ENCODE measurements around the gene NAV2. TPM values are rescaled to one million over a fixed set of nuclear protein-coding genes. Genes with fewer than 3 reads are reported as not detected.
A peak's percentile ranks its signal among the peaks of the same experiment; 100 is the strongest.

The NAV2 gene
- total RNA-seq, 1 donor from 2014 or later, result not detected

- Mint-ChIP-seq H3K9me3 (no peaks in the 10 kb centered on the region), H3K4me3 (peak overlapping the region; percentile 35), H3K4me1 (peaks cover 21% of the 10 kb centered on the region), H3K27ac (no peak overlapping the region), H3K36me3 (ENCODE audit: low read depth) (peaks cover 2% of the 10 kb centered on the region), H3K27me3 (peaks cover 62% of the 10 kb centered on the region)
- intact Hi-C loops (cut with micrococcal nuclease), result no loop called here
- no peak for DNase-seq
Observed at GRCh38 chr11:19715373-19715772, 2.7 kb downstream of the NAV2 start.

DNA sequence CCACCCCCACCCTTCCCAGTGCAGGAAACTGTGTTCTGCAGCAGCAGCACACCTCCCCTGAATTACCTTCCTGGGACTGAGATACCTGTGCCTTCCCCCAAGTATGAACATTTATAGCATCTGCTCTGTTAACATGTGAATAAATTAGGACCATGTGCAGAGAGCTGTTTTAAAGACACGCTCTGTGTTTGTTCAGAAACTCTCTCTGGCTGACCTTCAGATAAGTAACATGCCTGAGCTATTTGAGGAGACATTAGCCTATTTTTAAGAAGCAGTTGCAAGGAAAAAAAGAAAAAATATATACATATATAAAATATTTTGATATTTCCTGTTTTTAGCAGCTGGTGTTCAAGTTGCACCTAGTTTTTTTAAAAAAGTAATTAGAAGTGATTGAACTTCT is 5.4 kb downstream of the NAV2 start:
- Mint-ChIP-seq H3K9me3 (no peaks in the 10 kb centered on the region), H3K27ac (no peak overlapping the region), H3K36me3 (ENCODE audit: low read depth) (peaks cover 2% of the 10 kb centered on the region), H3K4me3 (no peak overlapping the region), H3K4me1 (peaks cover 16% of the 10 kb centered on the region), H3K27me3 (peaks cover 57% of the 10 kb centered on the region)
- intact Hi-C loops (cut with micrococcal nuclease), result no loop called here
- DNase-seq, result no peak

DNA sequence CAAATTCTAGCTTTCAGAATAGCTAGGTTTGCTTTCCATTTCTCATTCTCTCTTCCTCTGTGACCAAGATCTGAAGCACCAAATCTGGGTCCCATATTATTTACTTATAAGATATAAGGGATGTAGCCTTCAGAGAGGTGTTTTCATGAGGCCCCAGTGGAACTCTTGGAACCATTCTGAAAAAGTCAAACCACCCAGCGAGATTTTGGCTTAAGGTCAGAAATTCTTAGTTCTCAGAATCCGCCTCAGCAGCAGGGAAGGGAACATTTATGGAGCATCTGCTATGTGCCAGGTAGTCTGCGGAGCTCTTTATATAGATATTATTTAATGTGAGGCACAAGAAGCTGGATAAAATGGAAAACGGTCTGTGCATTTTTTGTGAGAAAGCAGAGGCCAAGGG is 6.3 kb downstream of the NAV2 start:
- peaks cover 20% of the 10 kb centered on the region for H3K4me1 Mint-ChIP-seq
- H3K27me3 Mint-ChIP-seq, result peaks cover 51% of the 10 kb centered on the region
- H3K4me3 Mint-ChIP-seq, result no peak overlapping the region
- intact Hi-C loops (cut with micrococcal nuclease), result no loop called here
- H3K9me3 Mint-ChIP-seq, result no peaks in the 10 kb centered on the region
- peaks cover 2% of the 10 kb centered on the region for H3K36me3 Mint-ChIP-seq (ENCODE audit: low read depth)
- no peak overlapping the region for H3K27ac Mint-ChIP-seq
- DNase-seq, result no peak

DNA sequence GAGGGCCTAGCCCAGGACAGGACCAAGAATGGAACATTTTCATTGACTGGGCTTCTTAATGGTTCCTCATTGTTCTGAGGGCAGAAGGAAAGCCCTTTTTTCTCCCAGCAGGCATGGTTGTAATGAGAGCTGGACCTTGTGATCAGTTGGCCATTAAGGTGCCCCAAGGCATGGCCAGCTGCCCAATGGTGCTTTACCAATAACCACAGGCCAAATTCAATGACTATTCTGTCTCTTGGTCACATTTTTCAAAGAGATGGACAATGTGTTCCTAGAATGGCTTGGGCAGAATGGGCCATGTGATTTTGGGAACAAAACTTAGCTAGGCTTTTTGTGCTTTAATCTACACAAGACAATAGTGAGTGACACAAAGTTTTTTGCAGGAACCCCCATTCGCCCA is 7.3 kb downstream of the NAV2 start:
- H3K36me3 Mint-ChIP-seq (ENCODE audit: low read depth), result no peaks in the 10 kb centered on the region
- peaks cover 20% of the 10 kb centered on the region for H3K4me1 Mint-ChIP-seq
- H3K27me3 Mint-ChIP-seq, result peaks cover 41% of the 10 kb centered on the region
- DNase-seq, result no peak
- no peak overlapping the region for H3K4me3 Mint-ChIP-seq
- H3K9me3 Mint-ChIP-seq, result no peaks in the 10 kb centered on the region
- intact Hi-C loops (cut with micrococcal nuclease), result loop anchor here (5.0 kb wide), 1 partner anchor 278 kb away; no protein-coding TSS in a partner anchor
- H3K27ac Mint-ChIP-seq, result no peak overlapping the region

GRCh38 chr11:19721176-19721575 is 8.5 kb downstream of the NAV2 start:
- Mint-ChIP-seq H3K27ac (no peak overlapping the region), H3K4me1 (peaks cover 18% of the 10 kb centered on the region), H3K4me3 (no peak overlapping the region), H3K9me3 (no peaks in the 10 kb centered on the region), H3K27me3 (peaks cover 29% of the 10 kb centered on the region), H3K36me3 (ENCODE audit: low read depth) (no peaks in the 10 kb centered on the region)
- no peak for DNase-seq
- intact Hi-C loops (cut with micrococcal nuclease), result loop anchor here (5.0 kb wide), 1 partner anchor 279 kb away; no protein-coding TSS in a partner anchor

DNA sequence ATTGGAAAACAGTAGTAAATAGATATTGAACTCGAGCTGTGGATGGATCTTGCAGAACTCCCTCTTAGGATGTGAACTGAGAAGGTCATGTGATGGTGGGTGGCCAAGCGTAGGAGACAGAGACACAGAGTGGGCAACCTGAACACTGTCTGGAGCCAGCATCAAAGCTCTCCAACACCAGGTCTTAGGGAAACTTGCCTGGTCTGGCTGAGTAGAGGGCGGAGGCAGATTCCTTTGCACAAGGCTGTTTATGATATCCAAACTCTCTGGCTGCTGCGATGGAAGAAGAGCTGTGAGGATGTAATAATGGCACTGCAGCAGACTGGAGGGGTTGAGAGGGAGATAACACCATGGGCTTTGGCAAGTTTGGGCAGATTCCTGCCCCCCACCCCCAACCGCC is 10.1 kb downstream of the NAV2 start:
- intact Hi-C loops (cut with micrococcal nuclease), result loop anchor here (1.0 to 5.0 kb wide), 2 partner anchors 10 to 280 kb away; partner anchors contain the start of gene NAV2
- DNase-seq, result no peak
- Mint-ChIP-seq H3K4me1 (peaks cover 18% of the 10 kb centered on the region), H3K36me3 (ENCODE audit: low read depth) (no peaks in the 10 kb centered on the region), H3K4me3 (no peak overlapping the region), H3K9me3 (no peaks in the 10 kb centered on the region), H3K27ac (no peak overlapping the region), H3K27me3 (peaks cover 17% of the 10 kb centered on the region)

- H3K36me3 Mint-ChIP-seq (ENCODE audit: low read depth), result no peaks in the 10 kb centered on the region
- H3K9me3 Mint-ChIP-seq, result no peaks in the 10 kb centered on the region
- H3K4me3 Mint-ChIP-seq, result peak overlapping the region; percentile 56
- H3K27ac Mint-ChIP-seq, result peak overlapping the region; percentile 42
- H3K4me1 Mint-ChIP-seq, result peaks cover 18% of the 10 kb centered on the region
- intact Hi-C loops (cut with micrococcal nuclease), result loop anchor here (1.0 to 5.0 kb wide), 2 partner anchors 11 to 281 kb away; partner anchors contain the start of gene NAV2
- DNase-seq, result peak; percentile 79
- H3K27me3 Mint-ChIP-seq, result peaks cover 16% of the 10 kb centered on the region
Observed at GRCh38 chr11:19723572-19724342, 11.1 kb downstream of the NAV2 start.

GRCh38 chr11:19724765-19725164 is 12.1 kb downstream of the NAV2 start:
- H3K27me3 Mint-ChIP-seq, result peaks cover 19% of the 10 kb centered on the region

DNA sequence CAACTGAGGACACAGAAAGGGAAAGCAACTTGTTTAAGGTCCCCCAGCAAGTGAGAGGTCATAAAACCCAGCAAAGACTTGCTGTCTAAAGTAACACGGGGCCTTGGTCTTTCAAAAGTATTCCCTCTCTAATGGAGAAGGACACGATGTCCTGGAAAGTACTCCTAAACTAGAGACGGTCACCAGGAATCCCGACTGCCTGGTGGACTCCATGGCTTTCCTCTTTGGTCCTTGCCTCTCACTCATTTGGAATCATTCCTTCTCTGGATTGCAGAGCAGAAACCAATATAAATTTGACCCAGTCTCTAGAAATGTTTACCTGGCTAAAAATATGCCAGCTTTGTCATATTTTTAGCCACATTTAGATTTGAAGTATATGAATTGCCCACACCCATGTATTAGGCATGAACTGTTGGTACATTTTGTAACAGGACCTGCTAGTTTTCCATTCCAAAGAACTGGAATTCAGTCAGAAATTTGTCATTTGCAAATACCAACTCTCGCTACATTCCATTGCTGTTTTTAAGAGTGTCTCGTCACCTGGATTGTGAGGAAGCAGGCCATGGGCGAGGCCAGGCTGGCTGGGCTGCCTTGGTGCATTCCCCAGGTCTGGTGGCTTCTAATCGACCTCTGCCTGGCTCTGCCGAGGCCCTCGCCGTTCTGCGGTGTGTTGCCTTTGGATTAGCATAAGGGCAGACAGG is 12.9 kb downstream of the NAV2 start:
- Mint-ChIP-seq H3K9me3 (no peaks in the 10 kb centered on the region), H3K27me3 (peaks cover 19% of the 10 kb centered on the region), H3K4me1 (peaks cover 18% of the 10 kb centered on the region), H3K4me3 (no peak overlapping the region), H3K36me3 (ENCODE audit: low read depth) (no peaks in the 10 kb centered on the region), H3K27ac (no peak overlapping the region)
- DNase-seq, result no peak
- intact Hi-C loops (cut with micrococcal nuclease), result no loop called here

More at GRCh38 chr11:19724765-19725164, 12.1 kb downstream of the NAV2 start:
- DNase-seq, result no peak
- no peak overlapping the region for H3K27ac Mint-ChIP-seq
- peaks cover 18% of the 10 kb centered on the region for H3K4me1 Mint-ChIP-seq
- H3K9me3 Mint-ChIP-seq, result no peaks in the 10 kb centered on the region
- no peaks in the 10 kb centered on the region for H3K36me3 Mint-ChIP-seq (ENCODE audit: low read depth)
- intact Hi-C loops (cut with micrococcal nuclease), result loop anchor here (5.0 kb wide), 1 partner anchor 282 kb away; no protein-coding TSS in a partner anchor
- no peak overlapping the region for H3K4me3 Mint-ChIP-seq

DNA sequence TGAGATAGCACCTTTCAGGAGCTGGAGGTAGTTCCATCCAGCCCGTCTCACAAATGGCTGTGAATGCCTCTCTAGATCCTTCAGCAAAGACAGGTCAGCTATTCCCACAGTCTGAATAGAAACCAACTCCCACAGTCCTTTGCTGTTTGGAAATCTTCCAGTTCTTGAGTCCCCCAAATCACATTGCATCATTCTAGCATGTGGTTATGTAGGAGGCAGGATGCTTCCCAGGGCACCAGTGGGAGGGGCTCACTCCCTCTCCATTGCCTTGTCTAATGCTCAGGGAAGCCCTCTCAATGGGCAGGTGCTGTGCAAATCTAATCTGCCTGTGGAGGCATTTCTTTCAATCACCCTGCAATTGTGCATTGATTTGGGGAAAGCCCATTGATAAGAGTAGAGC is 14.6 kb downstream of the NAV2 start:
- DNase-seq, result no peak
- H3K4me3 Mint-ChIP-seq, result no peak overlapping the region
- peaks cover 18% of the 10 kb centered on the region for H3K4me1 Mint-ChIP-seq
- H3K36me3 Mint-ChIP-seq (ENCODE audit: low read depth), result no peaks in the 10 kb centered on the region
- H3K27me3 Mint-ChIP-seq, result peaks cover 12% of the 10 kb centered on the region
- intact Hi-C loops (cut with micrococcal nuclease), result no loop called here
- no peaks in the 10 kb centered on the region for H3K9me3 Mint-ChIP-seq
- no peak overlapping the region for H3K27ac Mint-ChIP-seq

DNA sequence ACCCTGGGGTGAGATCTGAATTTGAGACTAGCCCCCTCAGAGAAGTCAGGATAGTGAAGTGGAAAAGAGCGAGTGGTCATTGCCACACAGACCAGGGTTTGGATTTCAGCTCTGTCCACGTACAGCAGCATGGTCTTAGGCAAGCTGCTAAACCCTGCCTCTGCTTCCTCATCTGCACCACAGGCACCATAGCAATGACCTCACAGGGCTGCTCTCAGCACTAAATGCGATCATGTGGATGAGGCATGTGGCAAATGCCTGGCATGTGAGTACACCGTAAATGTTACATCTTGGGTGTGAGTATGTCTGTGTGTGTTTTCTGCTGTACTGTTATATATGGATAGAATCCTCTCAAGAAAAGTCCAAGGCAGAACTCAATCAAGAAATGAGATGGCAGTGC is 15.8 kb downstream of the NAV2 start:
- Mint-ChIP-seq H3K9me3 (no peaks in the 10 kb centered on the region), H3K4me1 (peaks cover 10% of the 10 kb centered on the region), H3K27ac (no peak overlapping the region), H3K4me3 (no peak overlapping the region), H3K27me3 (peaks cover 9% of the 10 kb centered on the region), H3K36me3 (ENCODE audit: low read depth) (no peaks in the 10 kb centered on the region)
- intact Hi-C loops (cut with micrococcal nuclease), result no loop called here
- no peak for DNase-seq

DNA sequence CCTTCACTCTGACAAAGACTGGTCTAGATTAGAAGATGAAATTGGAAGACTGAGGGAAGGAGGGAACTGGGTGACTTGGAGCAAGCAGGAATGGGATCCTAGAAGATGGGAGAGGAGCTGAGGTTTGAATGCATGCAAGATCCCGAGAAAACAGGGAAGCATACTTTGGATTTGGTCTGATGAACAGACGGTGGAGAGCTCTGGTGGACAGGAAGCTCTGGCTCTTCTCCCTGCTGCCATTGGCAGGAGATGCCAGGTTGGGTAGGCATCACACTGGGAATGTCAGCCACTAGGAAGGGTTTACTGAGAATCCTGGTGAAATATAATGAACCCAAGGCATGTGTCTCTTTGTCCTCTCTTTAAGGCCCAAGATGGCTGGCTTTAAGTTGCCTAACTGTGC is 16.5 kb downstream of the NAV2 start:
- Mint-ChIP-seq H3K27me3 (peaks cover 9% of the 10 kb centered on the region), H3K9me3 (no peaks in the 10 kb centered on the region), H3K4me1 (peaks cover 3% of the 10 kb centered on the region), H3K4me3 (no peak overlapping the region), H3K36me3 (ENCODE audit: low read depth) (no peaks in the 10 kb centered on the region), H3K27ac (no peak overlapping the region)
- intact Hi-C loops (cut with micrococcal nuclease), result no loop called here
- DNase-seq, result no peak

DNA sequence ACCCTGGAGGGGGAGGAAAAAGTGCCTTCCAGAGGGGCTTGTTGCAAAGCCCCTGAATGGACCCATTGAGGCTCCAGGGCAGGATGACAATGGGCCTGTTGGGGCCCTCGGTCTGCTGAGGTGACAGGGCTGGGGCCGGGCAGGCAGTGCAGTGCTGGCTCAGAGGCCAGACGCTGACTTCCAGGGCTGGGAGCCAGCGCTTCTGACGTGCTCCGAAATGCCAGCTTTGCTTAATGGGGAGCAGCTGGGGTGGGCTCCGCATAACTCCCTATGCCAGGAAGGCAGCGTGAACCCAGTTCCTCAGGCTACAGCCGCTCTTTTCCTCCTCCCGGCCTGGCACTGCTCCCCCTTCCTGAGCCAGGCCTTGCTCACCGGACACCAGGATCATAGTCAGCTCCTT is 17.7 kb downstream of the NAV2 start:
- H3K27me3 Mint-ChIP-seq, result peaks cover 9% of the 10 kb centered on the region
- H3K36me3 Mint-ChIP-seq (ENCODE audit: low read depth), result no peaks in the 10 kb centered on the region
- DNase-seq, result no peak
- H3K4me3 Mint-ChIP-seq, result no peak overlapping the region
- H3K9me3 Mint-ChIP-seq, result no peaks in the 10 kb centered on the region
- intact Hi-C loops (cut with micrococcal nuclease), result no loop called here
- H3K4me1 Mint-ChIP-seq, result no peaks in the 10 kb centered on the region
- H3K27ac Mint-ChIP-seq, result no peak overlapping the region

- DNase-seq, result no peak
- no peaks in the 10 kb centered on the region for H3K9me3 Mint-ChIP-seq
- no peak overlapping the region for H3K27ac Mint-ChIP-seq
- no peak overlapping the region for H3K4me3 Mint-ChIP-seq
- no peaks in the 10 kb centered on the region for H3K4me1 Mint-ChIP-seq
- intact Hi-C loops (cut with micrococcal nuclease), result no loop called here
- H3K36me3 Mint-ChIP-seq (ENCODE audit: low read depth), result no peaks in the 10 kb centered on the region
- peaks cover 5% of the 10 kb centered on the region for H3K27me3 Mint-ChIP-seq
Observed at GRCh38 chr11:19734171-19734570, 21.5 kb downstream of the NAV2 start.

Measured in activated CD4-positive, alpha-beta T cell treated with anti-CD3 and anti-CD28 coated beads, Interleukin-2, amount 10 ng/mL, durations not matched to agents 24 days and 14 days (primary cell).